Activated naive CD8-positive, alpha-beta T cell treated with anti-CD3 and anti-CD28 coated beads, Interleukin-2, amount 50 U/mL, for 24 hours (primary cell): ENCODE data around the gene CACNG3.
"Not testable (repeated sequence)": the region's sequence is repeated elsewhere in the genome, so short reads cannot be mapped to it uniquely, and the experiment has no call there.

ENCODE experiments used
- ATAC-seq: fragments of 150-1000 bp; cut with Tn5 transposase; one replicate; pipeline ENCODE4 v1.10.0; 2021
- DNase-seq: peaks from one replicate; pipeline ENCODE4 v3.0.0; 2021
- H3K27ac Mint-ChIP-seq: one replicate; pipeline ENCODE4 v1.8.0; 2021; ENCODE audit warnings: mild to moderate bottlenecking, mixed read lengths
- H3K27me3 Mint-ChIP-seq: one replicate; pipeline ENCODE4 v1.8.0; 2021; ENCODE audit warnings: mixed read lengths
- H3K36me3 Mint-ChIP-seq: one replicate; pipeline ENCODE4 v1.8.0; 2021; ENCODE audit warnings: low read depth, mixed read lengths
- H3K4me1 Mint-ChIP-seq: one replicate; pipeline ENCODE4 v1.8.0; 2021; ENCODE audit warnings: mixed read lengths
- H3K4me3 Mint-ChIP-seq: one replicate; pipeline ENCODE4 v1.8.0; 2021; ENCODE audit warnings: mild to moderate bottlenecking, moderate library complexity, mixed read lengths
- H3K9me3 Mint-ChIP-seq: one replicate; pipeline ENCODE4 v1.8.0; 2021; ENCODE audit warnings: mixed read lengths

Gene CACNG3

DNA sequence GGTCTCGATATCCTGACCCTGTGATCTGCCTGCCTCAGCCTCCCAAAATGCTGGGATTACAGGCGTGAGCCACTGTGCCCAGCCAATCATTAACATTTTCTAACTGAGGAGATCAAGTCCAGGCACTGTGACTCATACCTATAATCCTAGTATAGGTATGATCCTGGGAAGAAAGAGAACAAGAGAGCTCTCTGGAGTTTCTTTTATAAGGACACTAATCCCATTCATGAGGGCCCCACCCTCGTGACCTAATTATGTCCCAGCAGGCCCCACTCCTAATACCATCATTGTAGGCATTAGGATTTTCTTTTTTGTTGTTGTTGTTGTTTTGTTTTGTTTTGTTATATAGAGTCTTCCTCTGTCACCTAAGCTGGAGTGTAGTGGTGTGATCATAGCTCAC, 80.4 kb downstream of the CACNG3 start:
- Mint-ChIP-seq H3K27ac (no peak overlapping the region), H3K4me3 (no peak overlapping the region), H3K4me1 (no peaks in the 10 kb centered on the region), H3K27me3 (peaks cover 8% of the 10 kb centered on the region), H3K9me3 (peaks cover 4% of the 10 kb centered on the region), H3K36me3 (no peaks in the 10 kb centered on the region)
- ATAC-seq, result no peak
- DNase-seq, result no peak

DNA sequence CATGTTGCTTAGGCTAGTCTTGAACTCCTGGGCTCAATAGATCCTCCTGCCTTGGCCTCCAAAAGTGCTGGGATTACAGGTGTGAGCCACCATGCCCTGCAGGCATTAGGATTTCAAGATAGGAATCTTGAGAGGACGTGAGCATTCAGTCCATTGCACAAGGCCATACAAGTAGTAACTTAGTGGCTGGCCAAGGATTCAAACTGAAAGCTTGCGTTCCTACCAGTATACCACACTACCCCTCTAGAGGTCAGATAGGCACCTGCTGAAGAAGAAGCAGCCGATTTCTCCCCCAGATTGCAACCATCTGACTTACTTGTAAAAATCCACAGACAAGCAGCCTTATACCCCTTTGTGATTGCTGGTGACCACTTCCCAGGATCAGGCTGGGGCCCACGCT, 80.9 kb downstream of the CACNG3 start:
- Mint-ChIP-seq H3K4me1 (no peaks in the 10 kb centered on the region), H3K4me3 (no peak overlapping the region), H3K36me3 (no peaks in the 10 kb centered on the region), H3K27me3 (peaks cover 8% of the 10 kb centered on the region), H3K27ac (no peak overlapping the region), H3K9me3 (peaks cover 4% of the 10 kb centered on the region)
- DNase-seq (no peak), ATAC-seq (no peak)

DNA sequence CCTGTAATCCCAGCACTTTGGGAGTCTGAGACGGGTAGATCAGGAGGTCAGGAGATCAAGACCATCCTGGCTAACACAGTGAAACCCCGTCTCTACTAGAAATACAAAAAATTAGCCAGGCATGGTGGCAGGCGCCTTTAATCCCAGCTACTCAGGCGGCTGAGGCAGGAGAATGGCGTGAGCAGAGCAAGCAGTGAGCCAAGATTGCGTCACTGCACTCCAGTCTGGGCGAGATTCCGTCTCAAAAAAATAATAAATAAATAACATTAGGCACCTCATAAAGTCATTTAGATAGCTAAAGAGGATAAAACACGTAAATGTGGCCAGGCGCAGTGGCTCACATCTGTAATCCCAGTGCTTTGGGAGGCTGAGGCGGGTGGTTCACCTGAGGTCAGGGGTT, 87.7 kb downstream of the CACNG3 start:
- H3K4me1 Mint-ChIP-seq, H3K9me3 Mint-ChIP-seq, H3K36me3 Mint-ChIP-seq, H3K4me3 Mint-ChIP-seq, DNase-seq, H3K27ac Mint-ChIP-seq, ATAC-seq: not testable (repeated sequence)
- peaks cover 13% of the 10 kb centered on the region for H3K27me3 Mint-ChIP-seq

DNA sequence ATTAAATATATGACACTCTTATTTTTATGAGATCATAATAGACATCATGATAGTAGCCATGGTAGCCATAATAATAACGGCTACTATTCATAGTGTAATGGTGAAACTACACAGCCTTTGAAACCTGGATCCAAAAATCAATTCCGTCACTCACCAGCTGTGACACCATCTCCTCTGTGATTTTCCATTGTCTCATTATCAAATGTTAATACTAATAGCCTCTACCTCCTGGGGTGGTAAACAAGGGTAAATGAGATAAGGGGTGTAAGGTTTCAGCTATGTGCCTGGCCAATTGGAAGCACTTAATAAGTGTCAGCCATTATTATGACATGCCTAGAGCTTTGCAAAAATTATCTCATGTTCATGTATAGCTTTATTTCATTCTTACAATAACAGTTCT, 88.6 kb downstream of the CACNG3 start:
- Mint-ChIP-seq H3K27me3 (peaks cover 11% of the 10 kb centered on the region), H3K27ac (no peak overlapping the region), H3K4me1 (no peaks in the 10 kb centered on the region), H3K4me3 (no peak overlapping the region), H3K9me3 (no peaks in the 10 kb centered on the region), H3K36me3 (no peaks in the 10 kb centered on the region)
- DNase-seq (no peak), ATAC-seq (no peak)

DNA sequence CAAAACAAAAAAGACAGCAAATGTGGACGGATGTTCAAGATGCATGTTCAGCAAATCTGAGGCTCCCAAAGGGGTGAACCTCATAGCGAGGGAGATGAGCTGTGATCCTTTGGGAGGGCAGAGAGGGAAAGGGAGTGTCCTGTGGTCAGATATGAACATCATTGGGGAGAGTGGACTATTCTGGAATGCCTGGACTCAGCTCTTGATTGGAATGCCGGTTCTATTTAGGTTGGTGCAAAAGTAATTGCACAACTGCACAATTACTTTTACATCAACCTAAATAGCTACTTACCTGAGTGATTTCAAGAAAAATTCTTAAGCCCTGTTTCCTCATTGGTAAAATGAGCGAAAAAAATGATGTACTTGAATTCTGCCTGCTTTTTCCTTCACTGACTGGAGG, 89.6 kb downstream of the CACNG3 start:
- no peaks in the 10 kb centered on the region for H3K36me3 Mint-ChIP-seq
- H3K4me1 Mint-ChIP-seq, result no peaks in the 10 kb centered on the region
- no peak overlapping the region for H3K4me3 Mint-ChIP-seq
- ATAC-seq, result no peak
- no peak overlapping the region for H3K27ac Mint-ChIP-seq
- H3K27me3 Mint-ChIP-seq, result peaks cover 9% of the 10 kb centered on the region
- H3K9me3 Mint-ChIP-seq, result no peaks in the 10 kb centered on the region
- no peak for DNase-seq

DNA sequence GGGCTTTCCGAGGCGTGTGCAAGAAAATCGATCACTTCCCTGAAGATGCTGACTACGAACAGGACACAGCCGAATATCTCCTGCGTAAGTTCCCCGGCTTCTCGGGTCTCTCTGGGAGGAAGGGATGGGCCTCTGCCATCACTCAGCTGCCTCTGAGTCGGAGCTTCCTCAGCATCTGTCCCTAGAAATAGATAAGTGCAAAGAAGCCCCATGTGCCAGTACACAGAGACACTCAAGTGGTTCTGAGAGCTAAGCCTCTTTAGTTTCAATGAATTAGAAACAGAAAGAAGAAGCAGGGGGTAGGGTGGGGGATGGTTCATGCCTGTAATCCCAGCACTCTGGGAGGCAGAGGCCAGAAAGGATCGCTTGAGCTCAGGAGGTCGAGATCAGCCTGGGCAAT, 90.6 kb downstream of the CACNG3 start:
- H3K4me1 Mint-ChIP-seq, result no peaks in the 10 kb centered on the region
- H3K27ac Mint-ChIP-seq, result no peak overlapping the region
- ATAC-seq, result no peak
- H3K36me3 Mint-ChIP-seq, result no peaks in the 10 kb centered on the region
- H3K27me3 Mint-ChIP-seq, result peaks cover 8% of the 10 kb centered on the region
- no peak for DNase-seq
- no peak overlapping the region for H3K4me3 Mint-ChIP-seq
- no peaks in the 10 kb centered on the region for H3K9me3 Mint-ChIP-seq

DNA sequence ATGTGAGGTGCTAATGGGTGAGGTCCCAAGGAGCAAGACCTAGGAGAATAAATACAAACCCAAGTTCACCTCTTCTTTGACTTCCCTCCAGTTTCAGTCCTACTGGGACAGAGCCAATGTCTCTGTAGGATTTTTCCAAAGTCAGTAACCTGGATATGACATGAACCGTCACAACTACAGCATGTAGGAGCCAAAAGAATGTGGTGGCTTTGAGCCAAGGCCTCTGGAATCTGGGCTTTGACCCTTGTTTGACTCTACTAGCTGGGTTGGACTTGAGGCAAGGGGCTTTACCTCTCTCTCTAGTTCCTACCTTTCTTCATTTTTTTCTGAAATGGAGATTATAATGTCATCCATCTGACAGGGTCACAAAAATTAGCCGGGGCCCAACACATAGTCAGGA, 91.4 kb downstream of the CACNG3 start:
- H3K36me3 Mint-ChIP-seq, result no peaks in the 10 kb centered on the region
- H3K4me1 Mint-ChIP-seq, result no peaks in the 10 kb centered on the region
- no peak for DNase-seq
- H3K27me3 Mint-ChIP-seq, result peaks cover 8% of the 10 kb centered on the region
- ATAC-seq, result no peak
- H3K9me3 Mint-ChIP-seq, result no peaks in the 10 kb centered on the region
- no peak overlapping the region for H3K27ac Mint-ChIP-seq
- H3K4me3 Mint-ChIP-seq, result no peak overlapping the region

DNA sequence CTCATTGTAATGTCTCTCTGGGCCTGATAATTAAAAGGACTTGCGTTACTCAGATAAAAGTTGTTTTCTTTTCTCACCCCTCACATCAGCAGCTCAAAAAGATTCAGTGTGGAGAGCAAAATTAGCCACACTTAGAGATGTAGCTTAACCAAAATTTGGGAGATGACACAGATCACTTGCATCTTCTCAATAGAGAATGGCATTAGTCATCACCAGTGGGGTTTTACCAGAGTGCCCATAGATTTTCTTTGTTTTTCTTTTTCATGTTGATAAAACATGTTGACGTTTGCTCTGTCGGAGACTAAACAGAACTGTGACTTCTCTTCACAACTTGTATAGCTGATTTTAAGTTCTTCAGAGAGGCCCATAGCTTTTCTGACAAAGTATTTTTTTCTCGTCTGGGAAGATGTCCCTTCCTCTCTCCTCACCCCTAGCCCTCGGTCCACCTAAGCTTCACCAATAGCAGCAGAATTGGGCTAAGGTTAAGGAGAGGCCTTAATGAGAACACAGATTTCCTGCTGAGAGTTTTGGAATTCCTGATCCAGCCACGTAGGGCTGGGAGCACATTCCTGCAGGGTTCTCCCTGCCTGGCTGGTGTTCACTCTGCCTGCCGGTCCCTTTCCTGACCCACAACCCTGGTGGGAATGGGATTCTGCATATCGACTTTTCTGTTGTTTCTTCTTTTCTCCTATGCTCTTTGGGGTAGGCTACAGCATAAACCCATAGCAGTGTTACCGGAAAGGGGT, 92.6 kb downstream of the CACNG3 start:
- Mint-ChIP-seq H3K27me3 (peaks cover 8% of the 10 kb centered on the region), H3K9me3 (no peaks in the 10 kb centered on the region), H3K4me3 (no peak overlapping the region), H3K36me3 (no peaks in the 10 kb centered on the region), H3K4me1 (no peaks in the 10 kb centered on the region), H3K27ac (no peak overlapping the region)
- ATAC-seq, result no peak
- no peak for DNase-seq

DNA sequence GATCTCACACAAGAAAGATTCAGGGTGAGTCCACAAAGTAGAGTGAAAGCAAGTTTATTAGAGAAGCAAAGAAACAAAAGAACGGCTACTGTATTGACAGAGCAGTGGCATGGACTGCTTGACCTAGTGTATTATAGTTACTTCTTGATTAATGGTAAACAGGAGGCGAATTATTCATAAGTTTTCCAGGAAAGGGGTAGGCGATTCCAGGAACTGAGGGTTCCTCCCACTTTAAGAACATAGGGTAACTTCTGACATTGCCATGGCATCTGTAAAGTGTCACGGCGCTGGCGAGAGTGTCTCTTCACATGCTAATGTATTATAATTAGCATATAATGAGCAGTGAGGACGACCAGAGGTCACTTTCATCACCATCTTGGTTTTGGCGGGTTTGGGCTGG, 93.2 kb downstream of the CACNG3 start:
- Mint-ChIP-seq H3K4me1 (no peaks in the 10 kb centered on the region), H3K36me3 (no peaks in the 10 kb centered on the region), H3K27ac (no peak overlapping the region), H3K9me3 (no peaks in the 10 kb centered on the region), H3K4me3 (no peak overlapping the region), H3K27me3 (peaks cover 6% of the 10 kb centered on the region)
- DNase-seq (no peak), ATAC-seq (no peak)

DNA sequence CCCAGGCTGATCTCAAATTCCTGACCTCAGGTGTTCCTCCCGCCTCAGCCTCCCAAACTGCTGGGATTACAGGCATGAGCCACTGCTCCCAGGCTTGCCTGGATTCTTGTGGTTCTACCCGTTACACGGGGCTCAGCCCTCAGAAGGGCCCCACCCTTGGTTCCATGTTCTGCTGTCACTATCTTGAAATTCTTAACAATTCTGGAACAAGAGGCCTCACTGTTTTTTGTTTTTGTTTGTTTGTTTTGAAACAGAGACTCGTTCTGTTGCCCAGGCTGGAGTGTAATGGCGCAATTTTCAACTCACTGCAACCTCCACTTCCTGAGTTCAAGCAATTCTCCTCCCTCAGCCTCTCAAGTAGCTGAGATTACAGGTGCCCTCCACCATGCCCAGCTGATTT, 96.6 kb downstream of the CACNG3 start:
- H3K36me3 Mint-ChIP-seq, result no peaks in the 10 kb centered on the region
- peaks cover 6% of the 10 kb centered on the region for H3K27me3 Mint-ChIP-seq
- DNase-seq (no peak), ATAC-seq (no peak)
- no peak overlapping the region for H3K4me3 Mint-ChIP-seq
- no peaks in the 10 kb centered on the region for H3K9me3 Mint-ChIP-seq
- no peaks in the 10 kb centered on the region for H3K4me1 Mint-ChIP-seq
- H3K27ac Mint-ChIP-seq, result no peak overlapping the region

DNA sequence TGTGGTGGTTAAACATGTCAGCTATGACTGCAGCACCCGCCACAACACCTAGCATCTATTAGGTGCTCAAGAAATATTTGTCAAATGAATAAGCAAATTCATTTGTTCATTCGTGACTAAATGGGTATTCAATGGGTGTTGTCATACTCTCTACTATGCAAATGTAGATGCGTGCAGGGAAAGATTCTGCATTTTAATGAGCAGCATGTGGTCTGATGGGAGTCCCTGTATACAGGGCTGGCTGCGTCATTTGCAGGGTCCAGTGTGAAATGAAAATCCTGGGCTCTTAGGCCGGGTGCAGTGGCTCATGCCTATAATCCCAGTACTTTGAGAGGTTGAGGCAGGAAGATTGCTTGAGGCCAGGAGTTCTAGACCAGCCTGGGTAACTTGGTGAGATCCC, 97.5 kb downstream of the CACNG3 start:
- no peaks in the 10 kb centered on the region for H3K36me3 Mint-ChIP-seq
- peaks cover 4% of the 10 kb centered on the region for H3K27me3 Mint-ChIP-seq
- no peak overlapping the region for H3K4me3 Mint-ChIP-seq
- no peaks in the 10 kb centered on the region for H3K4me1 Mint-ChIP-seq
- no peak overlapping the region for H3K27ac Mint-ChIP-seq
- ATAC-seq, result no peak
- DNase-seq, result no peak
- H3K9me3 Mint-ChIP-seq, result no peaks in the 10 kb centered on the region

DNA sequence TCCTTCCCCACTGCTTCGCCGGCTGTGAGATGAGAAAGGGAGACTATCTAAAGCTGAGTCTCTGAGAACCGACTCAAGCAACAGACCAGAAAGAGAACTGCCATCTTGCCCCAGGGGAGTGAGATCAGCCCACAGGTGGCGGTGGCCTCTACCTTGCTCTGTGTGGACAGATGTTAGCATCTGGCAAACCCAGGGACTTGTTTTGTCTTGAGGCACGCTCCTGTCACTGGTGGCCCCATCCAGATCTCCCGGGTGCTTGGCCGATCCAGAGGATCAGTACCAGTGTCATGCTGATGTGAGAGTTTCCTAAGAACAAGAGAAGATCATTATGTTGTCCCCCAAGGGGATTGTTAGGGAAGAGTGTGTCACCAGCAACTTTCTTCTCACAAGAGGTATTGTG, 101.4 kb downstream of the CACNG3 start:
- no peak overlapping the region for H3K27ac Mint-ChIP-seq
- H3K4me1 Mint-ChIP-seq, result no peaks in the 10 kb centered on the region
- H3K4me3 Mint-ChIP-seq, result no peak overlapping the region
- H3K27me3 Mint-ChIP-seq, result peaks cover 7% of the 10 kb centered on the region
- ATAC-seq (no peak), DNase-seq (no peak)
- no peaks in the 10 kb centered on the region for H3K36me3 Mint-ChIP-seq
- no peaks in the 10 kb centered on the region for H3K9me3 Mint-ChIP-seq

DNA sequence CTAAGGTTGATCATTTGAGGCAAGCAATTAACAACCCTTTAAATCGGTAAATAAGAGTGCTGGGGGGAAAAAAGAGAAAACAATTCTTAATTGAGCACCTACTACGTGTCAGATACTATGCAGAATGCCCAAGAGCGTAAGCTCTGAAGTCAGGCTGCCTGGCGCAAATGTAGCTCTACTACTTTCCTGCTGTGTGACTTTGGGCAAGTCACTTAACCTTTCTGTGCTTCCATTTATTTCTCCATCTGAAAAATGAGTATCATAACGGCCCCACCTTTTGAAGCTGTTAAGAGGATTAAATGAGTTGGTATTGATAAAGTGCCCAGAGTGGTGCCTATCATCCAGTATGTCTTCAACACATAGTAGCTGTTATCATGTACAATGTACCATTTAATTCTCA, 102.0 kb downstream of the CACNG3 start:
- peaks cover 9% of the 10 kb centered on the region for H3K27me3 Mint-ChIP-seq
- no peak for ATAC-seq
- DNase-seq, result no peak
- no peaks in the 10 kb centered on the region for H3K36me3 Mint-ChIP-seq
- no peak overlapping the region for H3K4me3 Mint-ChIP-seq
- no peak overlapping the region for H3K27ac Mint-ChIP-seq
- H3K4me1 Mint-ChIP-seq, result no peaks in the 10 kb centered on the region
- H3K9me3 Mint-ChIP-seq, result no peaks in the 10 kb centered on the region

DNA sequence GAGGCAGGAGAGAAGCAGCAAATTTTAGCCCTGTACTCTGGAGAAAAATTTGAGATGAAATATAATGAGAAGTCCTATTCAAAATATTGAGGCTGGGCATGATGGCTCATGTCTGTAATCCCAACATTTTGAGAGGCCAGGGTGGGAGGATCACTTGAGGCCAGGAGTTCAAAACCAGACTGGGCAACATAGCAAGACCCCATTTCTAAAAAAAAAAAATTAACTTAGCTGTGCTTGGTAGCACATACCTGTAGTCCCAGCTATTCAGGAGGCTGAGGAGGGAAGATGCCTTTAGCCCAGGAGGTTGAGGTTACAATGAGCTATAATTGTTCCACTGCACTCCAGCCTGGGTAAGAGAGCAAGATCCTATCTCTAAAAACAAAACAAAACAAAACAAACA, 103.4 kb downstream of the CACNG3 start:
- Mint-ChIP-seq H3K4me1 (no peaks in the 10 kb centered on the region), H3K4me3 (no peak overlapping the region), H3K27me3 (peaks cover 11% of the 10 kb centered on the region), H3K27ac (no peak overlapping the region), H3K36me3 (no peaks in the 10 kb centered on the region), H3K9me3 (no peaks in the 10 kb centered on the region)
- no peak for DNase-seq
- ATAC-seq, result no peak

DNA sequence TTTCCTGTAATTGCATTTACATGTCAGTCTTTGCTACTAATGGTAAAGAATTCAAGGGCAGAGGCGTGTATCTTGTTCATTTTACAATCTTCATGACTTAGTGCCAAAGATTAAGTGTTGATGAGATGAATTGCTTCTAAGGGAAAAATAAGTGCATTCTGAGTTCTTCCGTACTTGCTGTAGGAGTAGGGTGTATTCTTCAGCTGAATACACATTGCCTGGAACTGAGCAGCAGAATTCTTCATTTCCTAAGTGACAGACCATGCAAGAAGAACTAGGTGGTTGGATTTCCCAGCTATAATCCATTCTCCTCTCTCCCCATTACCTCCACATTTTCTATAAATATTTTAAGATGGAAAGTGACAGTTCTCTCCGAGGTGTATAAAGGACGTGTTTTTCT, 104.8 kb downstream of the CACNG3 start:
- no peaks in the 10 kb centered on the region for H3K36me3 Mint-ChIP-seq
- H3K27me3 Mint-ChIP-seq, result peaks cover 8% of the 10 kb centered on the region
- no peak overlapping the region for H3K27ac Mint-ChIP-seq
- ATAC-seq, result no peak
- no peaks in the 10 kb centered on the region for H3K4me1 Mint-ChIP-seq
- no peaks in the 10 kb centered on the region for H3K9me3 Mint-ChIP-seq
- no peak for DNase-seq
- H3K4me3 Mint-ChIP-seq, result no peak overlapping the region

DNA sequence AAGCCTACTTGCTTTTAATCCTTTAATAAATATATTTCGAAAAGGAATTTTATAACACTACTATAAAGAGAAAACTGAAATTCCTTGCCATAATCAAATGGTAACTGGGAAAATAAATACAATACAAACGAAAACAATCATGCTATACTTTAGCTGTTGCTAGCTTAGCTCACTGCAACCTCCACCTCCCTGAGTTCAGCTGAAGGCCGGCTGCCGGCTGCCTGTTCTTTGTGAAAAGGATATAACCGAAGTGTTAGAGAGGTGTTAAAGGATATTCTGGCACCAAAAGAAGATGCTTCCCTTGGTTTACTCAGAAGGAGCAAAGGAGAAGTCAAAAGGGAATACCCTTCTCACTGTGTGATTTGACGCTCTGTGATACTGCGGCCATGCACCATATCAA, 108.5 kb downstream of the CACNG3 start:
- DNase-seq, result no peak
- no peaks in the 10 kb centered on the region for H3K36me3 Mint-ChIP-seq
- H3K4me1 Mint-ChIP-seq, result no peaks in the 10 kb centered on the region
- H3K4me3 Mint-ChIP-seq, result no peak overlapping the region
- ATAC-seq, result no peak
- no peak overlapping the region for H3K27ac Mint-ChIP-seq
- H3K27me3 Mint-ChIP-seq, result peaks cover 22% of the 10 kb centered on the region
- peaks cover 5% of the 10 kb centered on the region for H3K9me3 Mint-ChIP-seq
